Sciatic nerve (tissue), 2 donors: ENCODE measurements around the gene CCR9. TPM values are rescaled to one million over a fixed set of nuclear protein-coding genes. Genes with fewer than 3 reads are reported as not detected.
A peak's percentile ranks its signal among the peaks of the same experiment; 100 is the strongest.

Experiments used
- ATAC-seq: fragments of 200-7000 bp; cut with Tn5 transposase; one replicate; pipeline ENCODE4 v1.9.1; 2020; ENCODE audit warnings: mild to moderate bottlenecking, moderate library complexity
- DNase-seq: peaks from one replicate; pipeline ENCODE4 v3.0.0-alpha.2; 2020; ENCODE audit warnings: low spot score
- intact Hi-C: fragments of 100-400 bp; cut with DNase I; formaldehyde crosslinking; loops from one replicate; pipeline ENCODE4 v1.14.2; 2022
- total RNA-seq: library from RNA; stranded (reverse); fragmentation: NEBNext Ultra II Directional; extraction: Animal tissue kit (Norgen Biotek cat#: 25700); gene quantifications from one replicate; pipeline ENCODE4 v1.2.1, GENCODE V29; 2021
- donor health status: DM: no; HTN: no; CAD: no.
- donor health status: DM: no; HTN: no; CAD: no.

CCR9 gene
- total RNA-seq, 1 donor from 2014 or later = 0.31 TPM

DNA sequence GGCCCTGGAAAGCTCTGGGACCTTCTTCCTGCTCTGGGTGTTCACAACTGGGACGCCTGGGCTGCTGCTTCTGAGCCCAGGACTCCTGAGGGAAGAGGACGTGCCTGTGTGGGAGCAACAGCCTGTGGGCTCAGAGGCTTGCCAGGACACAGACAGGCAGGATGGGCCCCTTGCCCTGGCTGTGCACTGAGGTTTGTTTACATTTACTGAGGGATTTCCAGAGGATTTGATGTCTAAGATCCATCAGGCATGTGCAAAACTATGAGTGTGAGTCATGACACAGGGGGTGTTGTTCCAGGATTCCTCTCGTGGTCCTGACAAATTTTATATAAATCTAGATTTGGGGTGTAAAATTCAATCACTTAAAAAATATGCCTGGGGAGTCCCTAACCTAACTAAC, 10.6 kb downstream of the CCR9 start:
- ATAC-seq = no peak
- no peak for DNase-seq
- intact Hi-C loops = no loop called here

DNA sequence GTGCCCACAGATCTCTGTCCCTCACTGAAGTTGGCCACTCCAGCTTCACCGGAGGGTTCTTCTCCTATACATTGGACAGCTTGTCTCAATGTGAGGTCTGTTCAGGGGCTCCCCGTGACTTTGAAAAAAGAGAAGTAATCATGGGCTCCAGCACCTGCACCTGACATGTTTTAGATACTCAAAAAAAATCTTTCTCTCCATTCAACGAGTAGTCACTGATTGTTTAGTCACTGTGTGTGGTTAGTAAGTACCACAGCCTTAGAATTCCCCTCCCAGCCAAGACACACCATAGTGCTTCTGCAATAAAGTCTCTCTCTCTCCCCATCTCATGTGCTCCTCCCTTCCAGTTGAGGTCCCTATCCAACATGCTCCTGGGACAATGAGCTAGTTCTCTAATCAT, 18.6 kb downstream of the CCR9 start:
- intact Hi-C loops = no loop called here
- ATAC-seq (no peak), DNase-seq (no peak)

DNA sequence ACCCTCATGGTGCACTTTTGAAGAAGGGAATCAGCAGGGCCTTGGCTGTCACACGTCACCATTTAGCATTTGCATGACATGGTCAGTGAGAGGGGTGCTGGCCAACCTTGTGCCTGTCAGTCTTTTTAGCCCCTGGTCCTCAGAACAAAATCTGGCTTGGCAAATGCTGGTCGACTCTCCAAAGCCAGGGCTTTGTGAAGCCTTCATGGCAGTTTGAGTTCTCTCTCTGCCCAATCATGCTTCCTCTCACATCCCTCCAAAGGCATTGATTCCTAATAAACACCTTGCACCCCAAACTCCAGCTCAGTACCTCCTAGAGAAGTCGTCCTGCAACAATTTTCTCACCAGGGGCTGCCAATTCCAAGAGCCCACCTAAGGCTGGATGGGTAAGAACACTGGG, 19.4 kb downstream of the CCR9 start:
- no peak for DNase-seq
- intact Hi-C loops = no loop called here
- ATAC-seq = no peak

DNA sequence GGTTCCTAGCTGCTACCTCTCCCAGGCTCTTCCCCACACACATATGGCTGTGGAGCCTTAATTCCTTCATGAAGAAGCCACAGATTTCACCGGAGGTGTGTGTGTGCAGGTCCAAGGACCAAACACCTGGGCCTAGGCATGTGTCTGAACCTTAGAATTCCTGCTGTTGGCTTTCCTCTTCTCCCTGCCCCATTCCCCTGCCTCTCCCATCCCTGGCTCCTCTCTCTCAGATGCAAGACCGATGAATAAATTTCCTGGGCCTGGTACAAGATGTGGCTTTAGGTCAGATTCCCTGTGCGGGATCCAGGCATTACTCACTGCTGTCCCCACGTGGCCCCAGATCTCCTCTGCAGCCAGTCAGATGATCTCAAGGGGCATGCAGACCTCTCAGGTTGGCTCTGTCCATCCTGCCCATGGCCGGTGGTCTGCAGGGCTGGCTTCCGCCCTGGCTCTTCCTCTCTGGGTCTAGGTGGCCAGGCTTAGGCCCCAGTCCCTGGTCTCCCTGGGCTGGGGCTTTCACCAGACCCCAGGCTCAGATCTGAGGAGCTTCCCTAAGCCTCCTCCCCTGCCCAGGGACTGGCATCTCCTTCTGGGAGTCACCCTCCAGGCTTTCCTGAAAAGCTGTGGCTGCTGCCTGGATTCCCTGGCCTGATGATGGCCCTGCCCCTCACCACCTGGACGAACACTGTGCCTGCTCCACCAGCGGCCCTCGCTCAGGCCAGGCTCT, 20.5 kb downstream of the CCR9 start:
- peak; percentile 62 for ATAC-seq
- intact Hi-C loops = no loop called here
- no peak for DNase-seq

- ATAC-seq = no peak
- no peak for DNase-seq
- intact Hi-C loops = no loop called here
Measured at GRCh38 chr3:45907769-45908705, 21.7 kb downstream of the CCR9 start.

GRCh38 chr3:45908761-45909160, 22.4 kb downstream of the CCR9 start:
- intact Hi-C loops = no loop called here
- ATAC-seq = no peak
- DNase-seq = no peak

DNA sequence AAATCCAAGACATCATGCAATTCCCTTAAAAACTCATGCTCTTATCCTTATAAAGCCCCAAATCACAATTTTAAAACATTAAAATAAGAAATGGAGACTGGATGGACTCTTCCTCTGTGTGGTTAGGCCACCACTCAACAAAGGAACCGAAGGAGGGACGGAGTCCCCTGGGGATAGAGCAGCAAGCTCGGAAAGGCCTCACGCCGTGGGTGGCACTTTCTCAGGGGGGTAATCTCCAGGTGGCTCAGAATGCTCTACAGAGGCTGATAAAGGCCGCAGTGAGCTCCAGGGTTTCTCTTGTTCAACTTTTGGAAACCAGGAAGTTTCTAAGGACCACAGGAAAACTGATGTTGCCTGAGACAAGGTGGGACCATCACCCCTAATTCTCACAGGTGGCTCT, 23.2 kb downstream of the CCR9 start:
- no peak for DNase-seq
- intact Hi-C loops = no loop called here
- ATAC-seq = no peak

DNA sequence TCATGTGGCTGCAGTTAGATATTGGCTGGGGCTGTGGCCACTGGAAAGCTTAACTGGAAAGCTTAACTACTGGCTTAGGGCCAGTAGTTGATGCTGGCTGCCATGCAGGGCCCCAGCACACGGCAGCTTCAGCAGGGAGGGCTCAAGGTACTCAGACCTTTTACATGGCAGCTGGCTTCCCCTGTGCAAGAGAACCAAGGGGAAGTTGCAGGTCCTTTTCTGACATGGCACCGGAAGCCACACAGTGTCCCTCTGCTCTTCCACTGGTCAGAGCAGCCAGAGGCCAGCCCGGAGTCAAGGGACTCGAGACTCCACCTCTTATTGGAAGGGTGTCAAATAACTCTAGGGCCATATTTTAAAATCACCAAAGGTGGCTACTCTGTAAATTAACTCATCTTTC, 24.5 kb downstream of the CCR9 start:
- ATAC-seq (no peak), DNase-seq (no peak)
- intact Hi-C loops = no loop called here

DNA sequence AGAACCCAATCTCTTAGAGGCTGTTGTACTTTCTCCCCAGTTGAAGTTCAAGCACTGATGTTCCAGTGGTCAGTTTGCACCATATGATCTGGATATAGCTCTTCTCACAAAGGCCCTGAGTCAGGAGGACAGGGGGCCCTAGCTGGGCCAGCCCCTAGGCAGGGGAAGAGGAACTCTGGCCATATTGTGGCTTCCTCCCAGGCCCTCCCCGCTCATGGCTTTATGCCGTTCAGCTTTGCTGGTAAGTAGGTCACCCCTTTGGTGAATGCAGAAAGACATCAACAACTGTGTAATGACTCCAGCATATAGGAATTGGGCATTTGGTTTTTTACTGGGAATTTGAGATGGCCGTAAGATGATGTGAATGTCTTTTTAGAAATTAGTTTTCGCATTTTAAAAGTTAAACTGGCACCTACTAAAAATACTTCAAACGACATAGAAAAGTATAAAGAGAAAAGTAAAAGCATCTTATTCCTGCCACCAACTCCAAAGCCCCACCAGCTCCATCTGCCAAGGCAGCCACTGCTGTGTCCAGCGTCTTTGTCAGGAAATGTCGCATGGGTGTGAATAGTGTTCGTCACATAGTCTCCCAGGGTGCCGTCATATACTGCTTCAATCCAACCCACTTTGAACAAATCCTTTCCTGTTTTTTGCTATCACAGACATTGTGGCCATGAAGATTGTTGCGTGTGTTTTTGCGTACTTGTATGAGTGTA, 25.3 kb downstream of the CCR9 start:
- no peak for DNase-seq
- intact Hi-C loops = no loop called here
- no peak for ATAC-seq

- DNase-seq (no peak), ATAC-seq (no peak)
- intact Hi-C loops = no loop called here
Measured at GRCh38 chr3:45912435-45912834, 26.1 kb downstream of the CCR9 start.

- no peak for DNase-seq
- no peak for ATAC-seq
- intact Hi-C loops = no loop called here
Measured at GRCh38 chr3:45914362-45915058, 28.2 kb downstream of the CCR9 start.

GRCh38 chr3:45915059-45915439, 28.7 kb downstream of the CCR9 start:
- no peak for DNase-seq
- intact Hi-C loops = no loop called here

DNA sequence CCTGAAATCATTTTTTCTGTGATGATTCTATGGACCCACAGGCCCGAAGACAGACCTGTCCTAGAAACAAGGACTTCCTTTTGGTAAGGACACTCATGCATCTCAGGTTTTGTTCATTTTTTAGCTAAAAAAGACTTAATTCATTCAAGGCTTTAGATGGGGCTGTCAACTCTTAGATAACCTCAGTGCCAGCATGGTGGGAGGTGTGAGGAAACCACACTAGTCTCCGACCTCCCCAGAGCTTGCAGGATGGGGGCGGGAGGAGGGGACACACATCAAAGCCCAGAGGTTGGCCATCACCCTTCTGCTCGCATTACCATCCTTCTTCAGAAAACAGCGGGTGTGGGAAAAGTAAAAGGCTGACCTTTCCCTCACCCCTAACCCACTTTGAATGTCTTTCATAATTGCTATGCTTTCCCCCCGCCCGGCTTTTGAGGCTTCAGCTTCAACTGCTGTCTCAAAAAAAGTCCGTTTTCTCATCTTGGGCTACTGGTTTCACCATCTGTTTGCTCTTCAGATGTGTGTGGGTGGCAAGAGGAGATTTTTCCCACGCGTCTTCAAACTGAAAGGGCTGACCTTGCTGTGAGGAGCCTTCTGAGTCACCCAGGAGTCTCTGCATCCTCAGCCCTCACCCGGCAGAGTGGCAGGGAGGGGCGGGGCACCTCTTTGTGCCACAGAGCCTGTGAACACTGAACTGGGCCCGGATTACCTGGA, 29.3 kb downstream of the CCR9 start:
- ATAC-seq (peak; percentile 46), DNase-seq (no peak)
- intact Hi-C loops = no loop called here

More at GRCh38 chr3:45915059-45915439, 28.7 kb downstream of the CCR9 start:
- ATAC-seq = no peak

DNA sequence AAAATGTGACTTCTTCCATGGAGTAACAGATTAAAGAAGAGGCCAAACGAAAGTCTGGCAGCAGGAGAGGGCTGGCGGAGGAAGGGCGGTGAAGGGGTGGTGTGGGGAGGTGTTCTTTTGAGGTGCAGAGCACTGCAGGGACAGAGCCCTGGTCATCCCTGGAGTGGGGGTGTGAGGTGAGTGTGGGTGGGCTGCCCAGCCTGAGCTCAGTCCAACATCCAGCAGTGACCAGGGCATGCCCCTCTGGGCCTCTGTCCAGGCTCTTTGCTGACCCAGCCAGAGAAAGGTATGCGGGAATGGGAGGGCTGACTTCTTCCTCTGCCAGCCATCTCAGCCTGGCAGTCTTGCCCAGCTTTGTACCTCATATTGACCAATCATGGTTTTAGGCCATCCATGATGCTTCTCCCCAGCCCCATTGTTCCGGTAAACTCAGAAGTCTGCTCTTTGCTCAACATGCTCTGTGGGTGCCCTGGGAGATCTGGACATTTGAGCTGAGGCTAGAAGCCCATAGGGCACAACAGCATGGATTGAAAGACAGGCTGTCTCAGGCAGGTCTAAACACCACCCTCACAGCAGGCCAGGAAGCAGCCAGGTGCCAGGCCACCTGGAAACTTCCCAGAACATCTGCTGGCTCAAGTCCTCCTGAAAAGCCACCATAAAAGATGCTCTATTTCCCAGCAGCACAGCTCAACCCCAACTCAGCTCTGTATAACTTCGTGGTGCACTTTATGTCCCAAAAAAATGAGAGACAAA, 31.0 kb downstream of the CCR9 start:
- ATAC-seq (no peak), DNase-seq (no peak)
- intact Hi-C loops = no loop called here

GRCh38 chr3:45921158-45922038, 35.1 kb downstream of the CCR9 start:
- intact Hi-C loops = no loop called here
- ATAC-seq = no peak
- DNase-seq = no peak

GRCh38 chr3:45922039-45922326, 35.6 kb downstream of the CCR9 start:
- peak; percentile 12 for ATAC-seq
- intact Hi-C loops = no loop called here

GRCh38 chr3:45922950-45923590, 36.7 kb downstream of the CCR9 start:
- intact Hi-C loops = no loop called here
- ATAC-seq (no peak), DNase-seq (no peak)

More at GRCh38 chr3:45922039-45922326, 35.6 kb downstream of the CCR9 start:
- no peak for DNase-seq
